GM21381 (cell line): ENCODE data around the gene ZNF296.

Source experiments
- ATAC-seq: cut with Tn5 transposase; IDR thresholded peaks from one replicate; pipeline ENCODE4 v1.9.1; 2021; ENCODE audit warnings: mild to moderate bottlenecking, moderate library complexity; ENCODE audit not compliant: unreplicated experiment

The ZNF296 gene

DNA sequence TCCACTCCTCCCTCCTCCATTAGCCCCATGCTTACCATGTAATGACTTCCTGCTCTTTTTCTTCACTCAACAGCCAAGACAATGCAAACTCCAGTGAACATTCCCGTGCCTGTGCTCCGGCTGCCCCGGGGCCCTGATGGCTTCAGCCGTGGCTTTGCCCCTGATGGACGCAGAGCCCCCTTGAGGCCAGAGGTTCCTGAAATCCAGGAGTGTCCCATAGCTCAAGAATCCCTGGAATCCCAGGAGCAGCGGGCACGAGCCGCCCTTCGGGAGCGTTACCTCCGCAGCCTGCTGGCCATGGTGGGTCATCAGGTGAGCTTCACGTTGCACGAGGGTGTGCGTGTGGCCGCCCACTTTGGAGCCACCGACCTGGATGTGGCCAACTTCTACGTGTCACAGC is 13.8 kb upstream of the ZNF296 start:
- no peak for ATAC-seq

DNA sequence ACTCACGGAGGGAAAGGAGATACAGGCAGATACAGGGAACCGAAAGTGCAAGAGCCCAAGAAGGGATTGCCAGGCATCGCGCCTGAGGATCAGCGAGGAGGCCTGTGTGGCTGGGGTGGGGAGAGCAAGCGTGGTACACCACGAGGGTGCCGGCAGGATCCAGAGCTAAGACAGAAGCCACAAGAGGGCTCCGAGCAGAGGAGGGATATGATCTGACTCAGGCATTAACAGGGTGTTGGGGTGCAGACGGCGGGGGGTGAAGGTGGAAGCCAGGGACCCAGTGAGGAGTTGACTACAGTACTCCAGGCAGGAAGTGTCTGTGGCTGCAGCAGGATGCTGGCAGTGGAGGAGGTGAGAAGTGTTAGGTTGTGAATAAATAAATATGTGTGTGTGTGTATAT is 11.3 kb upstream of the ZNF296 start:
- ATAC-seq, result no peak

DNA sequence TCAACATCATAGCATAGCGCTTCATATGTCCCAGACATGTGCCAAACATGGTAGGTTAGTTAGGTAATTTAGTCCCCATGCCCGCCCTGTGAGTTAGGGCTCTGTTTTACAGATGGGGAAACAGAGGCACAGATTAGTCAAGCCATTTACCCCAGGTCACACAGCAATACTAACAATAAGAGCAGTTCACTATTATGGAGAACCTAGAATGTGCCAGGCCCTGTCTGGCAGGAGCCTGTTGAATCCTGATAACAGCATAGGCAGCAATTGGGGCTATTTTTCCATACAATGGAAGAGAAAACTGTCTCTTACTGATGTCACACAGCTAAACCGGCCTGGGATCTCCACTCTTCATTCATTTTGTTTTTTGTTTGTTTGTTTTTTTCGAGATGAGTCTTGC is 10.2 kb upstream of the ZNF296 start:
- ATAC-seq, result no peak

DNA sequence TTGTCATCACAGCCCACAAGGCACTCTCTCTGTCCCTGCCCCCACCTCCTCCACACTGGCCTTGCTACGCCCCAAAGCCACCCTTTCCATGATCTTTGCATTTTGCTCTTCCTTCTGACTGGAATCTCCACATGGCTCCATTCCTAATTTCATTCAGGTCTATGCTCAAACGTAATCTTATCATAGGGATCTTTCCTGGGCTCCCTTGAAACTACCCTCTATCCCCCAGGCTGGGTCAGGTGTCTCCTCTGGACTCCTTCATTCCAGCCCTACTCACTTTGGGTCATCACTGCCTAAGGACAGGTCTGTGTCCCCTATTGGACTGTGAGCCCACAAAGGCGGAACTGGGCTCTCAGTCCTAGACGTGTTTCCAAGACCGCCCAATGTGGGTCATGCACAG is 5.9 kb upstream of the ZNF296 start:
- no peak for ATAC-seq

DNA sequence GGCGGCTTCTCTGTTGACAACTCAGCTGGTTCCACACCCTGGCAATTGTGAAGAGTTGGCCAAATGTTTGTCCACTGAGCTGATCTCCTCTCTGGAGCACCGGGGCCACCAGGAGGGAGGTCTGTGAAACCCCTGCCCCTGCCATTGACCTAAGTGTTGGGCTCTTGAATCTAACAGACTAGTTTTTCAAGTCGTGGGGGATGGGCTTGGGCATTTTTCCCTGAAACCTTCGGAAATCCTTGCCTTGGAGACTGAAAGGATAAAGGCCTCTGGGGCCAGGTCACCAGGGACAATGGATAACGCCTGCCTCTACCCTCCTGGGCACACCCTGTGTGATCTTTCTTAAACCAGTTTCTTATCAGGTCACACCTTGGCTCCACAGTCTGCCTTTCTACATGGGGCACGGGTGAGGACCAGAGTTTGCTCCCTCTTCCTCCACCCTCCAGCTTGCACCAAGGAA is 3.7 kb upstream of the ZNF296 start:
- ATAC-seq, result no peak

DNA sequence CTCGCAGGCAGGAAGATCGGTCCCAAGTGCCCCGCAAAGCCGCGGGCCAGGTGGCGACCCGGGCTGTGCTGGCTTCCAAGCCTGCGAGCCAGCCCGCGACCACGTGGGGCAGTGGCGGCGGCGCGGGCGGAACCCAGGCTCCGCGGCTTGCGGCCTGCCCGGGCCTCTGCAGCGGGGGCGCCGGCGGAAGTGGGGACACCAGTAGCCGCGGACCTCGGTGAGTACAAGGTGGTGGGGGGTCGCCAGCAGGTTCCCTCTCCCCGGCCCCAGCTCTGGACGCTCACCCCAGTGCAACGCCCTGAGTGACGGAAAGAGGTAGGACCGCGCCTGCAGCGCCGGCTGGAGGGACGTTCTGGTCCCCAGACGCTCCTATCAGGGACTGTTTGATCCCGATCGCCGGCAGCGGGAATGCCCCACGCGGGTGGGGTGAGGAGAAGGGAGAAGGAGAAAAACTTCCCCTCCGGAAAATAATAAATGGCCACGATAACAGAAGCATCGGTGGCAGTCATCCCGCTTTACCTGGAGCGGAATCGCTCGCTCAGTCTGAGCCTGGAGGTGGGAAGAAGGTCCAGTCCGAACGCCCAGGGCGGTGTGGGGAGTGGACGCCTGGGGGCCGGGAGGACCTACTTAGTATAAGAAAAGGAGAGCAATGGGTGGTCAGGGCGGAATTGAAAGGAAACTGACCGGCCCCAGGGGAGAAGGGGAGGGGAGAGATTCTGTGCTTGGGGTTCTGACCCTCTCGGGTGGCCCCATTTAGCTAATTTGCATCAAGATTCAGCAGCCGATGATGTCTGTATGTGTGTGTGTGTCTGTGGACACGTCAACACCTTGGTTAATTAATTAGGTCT is 3.0 kb upstream of the ZNF296 start, which contains the start of gene GEMIN7:
GEMIN7 (plus strand) TSS at position 198 of the 848 bp plus-strand sequence. CDS start 10,855 bp downstream, outside the sequence.
- peak; percentile 29 for ATAC-seq

DNA sequence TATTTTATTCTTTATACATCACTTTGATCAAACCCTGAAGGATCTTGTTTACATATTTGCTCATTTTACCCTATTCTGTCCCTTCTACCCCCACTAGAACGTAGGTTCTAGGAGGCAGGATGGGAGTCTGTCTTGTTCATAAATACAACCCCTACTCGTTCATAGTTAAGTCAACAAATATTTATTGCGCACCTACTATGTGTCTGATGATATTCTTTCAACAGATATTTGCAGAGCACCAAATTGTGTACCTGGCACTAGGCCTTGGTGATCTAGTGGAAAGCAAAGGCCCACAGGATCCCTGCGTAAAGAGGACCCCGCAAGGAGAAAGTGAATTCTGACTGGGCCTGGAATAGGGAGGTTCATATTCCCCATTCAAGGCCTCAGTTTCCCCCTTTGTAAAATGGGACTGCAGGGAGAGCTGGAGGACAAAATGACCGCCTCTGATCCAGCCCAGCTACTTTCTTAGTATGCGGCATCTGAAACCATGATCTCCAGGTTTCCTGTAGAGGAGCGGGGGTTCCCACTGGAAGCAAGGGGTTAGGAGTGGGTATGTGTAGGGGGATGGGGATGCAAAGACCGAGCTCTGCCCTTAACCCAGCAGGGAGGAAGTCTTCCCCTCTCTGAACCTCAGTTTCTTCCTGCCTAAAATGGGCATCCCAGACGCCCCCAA is 2.2 kb upstream of the ZNF296 start:
- peak; percentile 0 for ATAC-seq

DNA sequence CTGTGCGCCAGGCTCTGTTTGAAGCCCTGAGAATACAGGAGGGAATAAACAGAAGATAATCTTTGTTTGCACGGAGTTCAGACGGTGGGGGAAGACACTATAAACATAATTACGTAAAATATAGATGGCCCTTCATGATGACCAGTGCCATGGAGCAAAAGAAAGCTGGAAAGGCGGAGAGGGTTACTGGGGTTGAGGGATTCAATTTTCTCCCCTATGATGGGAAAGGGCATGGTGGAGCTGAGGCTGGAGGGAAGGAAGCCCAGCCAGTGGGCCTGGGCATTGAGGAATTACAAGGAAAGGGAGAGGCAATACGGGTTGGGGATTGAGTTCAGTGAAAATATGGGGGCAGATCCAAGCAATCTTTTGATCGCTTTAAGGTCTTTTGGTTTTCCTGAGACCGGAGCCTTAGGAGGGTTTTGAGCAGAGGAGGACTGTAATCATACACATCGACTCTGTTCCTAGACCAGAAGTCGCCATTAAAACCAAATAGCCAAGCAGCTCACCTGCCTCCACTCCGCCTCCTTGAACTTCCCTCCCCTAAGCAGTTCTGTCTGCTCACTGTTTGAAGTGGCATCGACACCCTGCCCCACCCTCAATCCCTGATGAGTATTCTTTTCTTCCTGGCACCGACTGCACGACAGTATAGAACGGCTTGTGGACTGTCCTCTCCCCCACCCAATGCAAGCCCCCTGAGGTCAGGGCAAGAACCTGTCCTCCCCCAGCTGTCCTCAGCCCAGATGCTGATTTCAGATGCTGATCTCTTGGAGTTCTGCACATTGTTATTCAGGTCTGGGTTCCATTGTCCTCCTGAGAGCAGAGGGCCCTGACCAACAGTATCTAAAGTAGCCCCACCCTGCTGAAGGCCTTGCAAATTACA is 813 bp upstream of the ZNF296 start:
- no peak for ATAC-seq

DNA sequence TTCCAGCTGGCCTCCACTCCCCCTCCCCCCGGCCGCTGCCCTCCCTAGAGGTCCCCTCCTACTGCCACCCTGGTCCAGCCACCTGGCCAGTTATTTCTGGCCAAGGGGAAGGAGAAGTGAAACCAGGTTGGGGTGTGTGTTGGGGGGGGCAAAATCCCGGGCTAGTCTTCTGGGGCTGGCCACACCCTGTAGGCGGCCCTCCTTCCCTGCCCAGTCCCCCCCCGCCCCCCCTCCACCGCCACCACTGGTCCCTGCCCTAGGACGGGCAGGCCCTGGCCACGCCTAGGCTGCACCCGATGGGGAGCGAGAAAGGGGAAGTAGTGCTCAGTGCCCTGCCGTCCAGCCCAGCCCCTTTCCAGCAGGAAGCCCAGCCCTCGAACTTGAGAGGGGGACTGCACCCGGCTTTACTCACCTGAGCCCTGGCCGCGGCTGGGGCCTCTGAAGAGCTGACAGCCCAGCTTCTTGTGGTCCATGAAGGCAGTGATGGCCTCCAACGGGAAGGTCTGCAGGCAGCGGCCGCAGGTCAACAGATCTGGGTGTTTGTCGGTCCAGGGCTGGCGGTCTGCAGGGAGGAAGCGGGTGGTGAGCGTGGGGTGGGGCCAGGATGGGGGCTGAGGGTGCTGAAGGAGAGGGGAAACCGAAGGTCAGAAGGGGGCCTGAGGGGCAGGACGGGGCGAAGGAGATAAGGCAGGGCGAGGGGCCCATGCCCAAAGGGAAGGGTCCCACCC is 813 bp downstream of the ZNF296 start:
- peak; percentile 58 for ATAC-seq

DNA sequence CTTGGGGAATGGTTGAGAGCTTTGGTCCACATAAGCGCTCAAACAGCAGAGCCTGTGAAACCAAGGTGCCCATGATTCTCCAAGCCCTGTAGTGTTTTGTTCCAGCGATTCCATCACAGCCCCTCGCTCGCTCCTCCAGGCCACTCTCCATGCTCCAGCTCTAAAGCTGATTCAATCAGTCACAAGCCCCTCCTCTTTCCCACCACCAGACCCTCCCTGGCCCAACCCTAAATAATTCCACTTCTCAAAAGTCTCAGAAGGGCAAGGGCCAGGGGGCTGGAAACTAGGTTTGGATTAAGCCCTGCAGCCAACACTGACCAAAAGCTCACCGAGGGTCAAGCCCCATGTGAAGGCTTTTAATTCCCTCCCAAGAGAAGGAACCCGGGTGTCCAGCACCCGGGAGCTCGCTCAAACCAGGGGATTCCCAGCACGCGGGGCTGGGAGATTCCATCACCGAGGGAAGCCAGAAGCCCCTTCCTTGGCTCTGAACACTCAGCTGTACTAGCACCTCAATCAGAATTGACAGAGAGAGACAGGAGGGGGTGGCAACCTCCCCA is 1.5 kb downstream of the ZNF296 start:
- ATAC-seq, result no peak

DNA sequence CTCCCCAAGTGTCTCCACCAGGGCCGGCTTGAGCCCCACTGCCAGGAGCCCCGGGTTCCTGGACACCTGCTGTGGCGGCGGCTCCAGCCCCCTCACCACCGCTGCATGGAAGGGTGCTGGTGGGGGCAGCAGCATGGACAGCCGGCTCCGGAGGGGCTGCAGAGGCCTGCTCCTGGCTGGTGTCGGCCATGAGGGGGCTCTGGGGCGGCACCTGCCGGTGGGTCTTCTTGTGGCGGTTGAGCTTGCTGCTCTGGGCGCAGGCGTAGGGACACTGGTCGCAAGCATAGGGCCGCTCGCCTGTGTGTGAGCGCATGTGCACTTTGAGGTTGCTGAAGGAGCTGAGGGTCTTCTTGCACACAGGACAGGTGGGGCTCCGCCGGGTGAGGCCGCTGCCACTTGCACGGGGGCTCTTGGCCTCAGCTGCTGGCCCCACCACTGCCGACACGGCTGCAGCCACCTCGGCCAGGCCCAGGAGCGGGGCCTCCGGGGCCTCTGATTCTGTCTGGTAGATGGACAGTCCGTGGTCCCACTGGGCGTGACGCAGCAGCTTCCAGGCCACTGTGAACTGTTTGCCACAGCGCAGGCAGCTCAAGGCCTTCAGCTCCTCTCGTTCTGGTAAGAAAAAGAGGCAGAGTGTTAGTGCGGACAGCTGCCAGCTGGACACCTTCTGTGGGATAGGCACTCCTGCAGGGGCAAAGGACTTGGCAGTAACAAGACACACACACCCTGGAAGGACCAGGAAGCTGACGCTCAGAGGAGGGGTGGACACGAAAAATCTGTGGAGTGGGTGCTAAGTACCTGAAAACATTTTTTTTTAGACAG is 4.1 kb downstream of the ZNF296 start:
- ATAC-seq, result no peak

DNA sequence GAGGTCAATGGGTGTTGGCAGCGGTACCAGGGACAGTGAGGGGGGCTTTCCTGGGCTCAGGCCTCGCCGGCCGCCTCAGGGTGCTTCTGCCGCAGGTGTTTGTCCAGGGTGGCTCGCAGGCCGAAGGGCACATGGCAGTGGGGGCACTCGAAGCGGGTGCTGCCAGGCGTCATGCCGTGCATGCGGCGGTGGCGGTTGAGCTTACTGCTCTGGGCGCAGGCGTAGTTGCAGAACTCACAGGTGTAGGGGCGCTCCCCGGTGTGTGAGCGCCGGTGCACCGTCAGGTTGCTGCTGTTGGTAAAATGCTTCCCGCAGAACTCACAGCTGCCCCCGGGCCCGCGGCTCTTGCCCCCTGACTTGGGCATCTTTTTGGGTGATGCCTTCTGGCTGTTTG is 4.7 kb downstream of the ZNF296 start:
- no peak for ATAC-seq

DNA sequence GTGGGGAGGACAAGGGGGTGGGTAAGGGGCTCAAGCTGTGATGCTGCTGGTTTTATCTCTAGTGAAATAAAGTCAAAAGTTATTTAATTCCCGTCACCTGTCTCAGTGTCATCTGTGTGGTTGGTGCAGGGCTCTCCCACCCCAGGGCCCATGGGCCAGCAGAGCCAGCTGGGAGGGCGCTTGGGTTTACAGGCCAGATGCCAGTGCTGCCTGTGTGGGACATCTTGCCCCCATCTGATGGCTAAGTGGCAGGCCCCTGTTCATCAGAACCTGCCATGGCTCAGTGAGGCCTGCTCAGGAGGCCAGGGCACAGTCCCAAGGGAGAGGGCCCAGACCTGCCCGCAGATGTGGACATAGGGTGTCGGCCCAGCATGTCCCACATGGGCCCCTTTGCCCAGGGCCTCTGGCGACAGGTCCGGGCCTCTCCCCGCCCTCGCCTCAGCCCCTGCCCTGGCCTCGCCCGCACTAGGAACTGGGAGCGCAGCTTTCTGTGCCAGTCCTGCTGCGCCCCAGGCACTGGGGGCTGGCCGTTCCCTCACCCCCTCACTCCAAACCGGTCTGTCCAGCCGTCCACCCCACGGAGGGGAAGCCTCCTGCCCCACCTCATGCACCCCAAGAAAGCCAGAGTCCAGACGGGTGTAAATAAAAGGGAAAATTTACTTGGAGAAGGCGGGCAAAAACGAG is 5.3 kb downstream of the ZNF296 start:
- no peak for ATAC-seq

DNA sequence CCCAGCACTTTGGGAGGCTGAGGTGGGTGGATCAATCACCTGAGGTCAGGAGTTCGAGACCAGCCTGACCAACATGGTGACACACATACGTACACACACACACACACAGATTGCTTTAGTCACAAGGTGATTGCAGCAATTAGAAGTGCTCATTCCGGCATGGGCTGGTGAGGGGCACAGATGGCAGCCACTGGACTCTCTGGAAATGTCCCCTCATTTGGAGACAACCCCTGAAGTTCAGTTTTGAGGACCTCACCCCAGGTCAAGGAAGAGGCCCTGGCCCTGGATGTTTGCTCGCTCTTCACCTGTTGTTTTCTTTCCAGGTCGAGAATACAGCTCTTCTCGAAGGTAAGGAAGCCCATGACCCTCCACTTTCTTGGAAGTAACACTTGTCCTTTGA is 6.1 kb downstream of the ZNF296 start:
- ATAC-seq, result no peak

DNA sequence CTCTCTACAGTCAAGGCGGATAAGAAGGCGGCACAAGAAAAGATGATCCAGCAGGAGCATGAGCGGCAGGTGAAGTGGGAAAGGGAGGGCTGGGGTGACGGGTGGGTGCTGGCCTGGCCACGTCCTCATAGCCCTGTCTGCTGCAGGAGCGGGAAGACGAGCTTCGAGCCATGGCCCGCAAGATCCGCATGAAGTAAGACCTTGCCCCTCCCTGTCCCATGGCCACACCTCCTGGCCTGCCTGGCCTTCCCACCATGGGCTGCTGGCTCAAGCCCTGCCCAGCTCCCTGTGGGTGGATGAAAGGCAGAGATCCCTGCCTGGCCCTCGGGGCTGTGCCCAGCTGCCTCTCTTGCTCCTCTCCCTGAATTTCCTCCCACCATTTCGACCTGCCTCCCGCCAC is 7.2 kb downstream of the ZNF296 start:
- ATAC-seq, result no peak

DNA sequence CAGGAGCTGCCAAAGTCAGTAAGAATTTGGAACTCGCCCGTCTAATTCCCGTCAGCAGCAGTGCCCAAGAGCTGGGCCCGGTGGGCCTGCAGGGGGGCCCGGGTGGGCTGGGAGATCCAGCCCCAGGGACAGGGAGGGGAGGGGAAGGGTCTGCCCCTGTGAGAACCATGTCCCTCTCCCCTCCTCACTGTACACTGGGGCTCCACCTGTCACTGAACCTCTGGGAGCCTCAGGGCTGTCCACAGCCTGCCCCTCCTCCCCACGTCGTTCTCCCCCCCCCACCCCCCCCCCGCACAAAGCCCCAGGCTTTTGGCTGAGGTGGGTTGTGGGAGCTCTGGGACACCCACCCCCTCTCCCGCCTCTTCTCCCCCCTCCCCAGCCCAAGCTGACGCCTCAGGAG is 8.2 kb downstream of the ZNF296 start:
- ATAC-seq, result no peak

DNA sequence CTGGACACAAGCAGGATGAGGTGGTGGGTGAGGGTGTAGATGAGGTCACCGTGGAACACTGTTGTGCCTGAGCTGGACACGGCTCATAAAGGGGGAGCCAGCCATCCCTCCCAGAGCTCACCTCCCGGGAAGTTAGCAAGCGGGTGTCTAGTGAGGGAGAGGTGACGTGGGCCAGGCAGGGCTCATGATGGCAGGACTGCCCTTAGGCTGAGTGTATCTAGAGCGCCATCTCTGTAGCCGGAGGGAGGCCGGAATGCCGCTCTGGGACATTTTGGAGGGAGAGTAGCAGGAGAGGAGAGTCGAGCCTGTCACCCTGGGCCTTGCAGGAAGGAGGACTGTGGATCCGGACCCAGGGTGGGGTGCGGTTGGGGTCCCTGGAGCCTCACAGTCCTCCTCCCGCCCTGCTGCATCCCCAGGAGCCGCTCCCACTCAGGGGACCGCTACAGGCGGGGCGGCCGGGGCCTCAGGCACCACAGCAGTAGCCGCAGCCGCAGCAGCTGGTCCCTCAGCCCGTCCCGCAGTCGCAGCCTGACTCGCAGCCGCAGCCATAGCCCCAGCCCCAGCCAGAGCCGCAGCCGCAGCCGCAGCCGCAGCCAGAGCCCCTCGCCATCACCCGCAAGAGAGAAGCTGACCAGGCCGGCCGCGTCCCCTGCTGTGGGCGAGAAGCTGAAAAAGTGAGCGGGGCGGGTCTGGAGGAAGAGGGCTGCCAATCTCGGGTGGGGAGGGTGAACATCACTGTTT is 9.2 kb downstream of the ZNF296 start:
- no peak for ATAC-seq
